Coronary artery (tissue), 2 donors: Measurements from ENCODE around the gene ZCCHC7.

Experiments
- DNase-seq: peaks from one replicate; pipeline ENCODE4 v3.0.0-alpha.2; 2017; ENCODE audit warnings: low spot score
- H3K27ac ChIP-seq, 2 donors: fragments of 200-600 bp; sonication (generic); one replicate each; pipeline ENCODE4 v1.5.1; 2016 to 2019
- H3K4me3 ChIP-seq: fragments of 200-600 bp; sonication (generic); 2 replicates; pipeline ENCODE4 v1.5.1; 2016; ENCODE audit warnings: mild to moderate bottlenecking, moderate library complexity
- CTCF ChIP-seq: fragments of 200-600 bp; sonication (generic); IDR thresholded peaks from one replicate; pipeline ENCODE4 v1.5.1; 2019; ENCODE audit warnings: antibody characterized with exemption

The ZCCHC7 gene

GRCh38 chr9:37127018-37127417 lies 6.6 kb downstream of the ZCCHC7 start:
- H3K27ac ChIP-seq = no peak overlapping the region
- H3K4me3 ChIP-seq = no peak overlapping the region
- TF ChIP-seq CTCF = no peak
- DNase-seq = no peak

DNA sequence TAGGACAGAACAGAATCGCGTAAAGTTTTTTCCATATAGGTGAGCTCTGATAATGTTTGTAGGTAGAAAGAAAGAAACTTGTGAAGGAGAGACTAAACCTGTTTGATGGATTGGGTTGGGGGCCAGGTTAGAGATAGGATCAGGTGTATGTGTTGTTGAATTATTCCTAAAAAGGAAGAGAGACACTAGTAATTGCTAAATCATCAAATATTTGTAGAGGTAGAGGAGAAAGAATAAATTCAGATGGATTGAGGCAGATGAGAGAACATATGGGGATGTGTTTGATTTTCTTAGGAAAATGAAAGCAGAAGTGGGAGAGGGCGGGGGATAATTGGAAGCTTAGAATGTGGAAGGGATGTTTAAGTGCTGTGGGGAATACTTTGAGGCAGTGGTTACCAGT lies 7.7 kb downstream of the ZCCHC7 start:
- TF ChIP-seq CTCF = no peak
- DNase-seq = no peak

GRCh38 chr9:37134166-37134565 lies 13.8 kb downstream of the ZCCHC7 start:
- no peak overlapping the region for H3K27ac ChIP-seq
- H3K4me3 ChIP-seq = no peak overlapping the region
- no peak for TF ChIP-seq CTCF
- no peak for DNase-seq

More for the DNA sequence above, 7.7 kb downstream of the ZCCHC7 start:
- Histone ChIP-seq H3K4me3 (no peak overlapping the region), H3K27ac (no peak overlapping the region)

GRCh38 chr9:37141015-37141414 lies 20.6 kb downstream of the ZCCHC7 start:
- TF ChIP-seq CTCF = no peak
- H3K4me3 ChIP-seq = no peak overlapping the region
- DNase-seq = no peak
- no peak overlapping the region for H3K27ac ChIP-seq

- no peak for DNase-seq
- no peak for TF ChIP-seq CTCF
- no peak overlapping the region for H3K27ac ChIP-seq
- H3K4me3 ChIP-seq = no peak overlapping the region
These were observed 24.4 kb downstream of the ZCCHC7 start for GRCh38 chr9:37144762-37145161.

DNA sequence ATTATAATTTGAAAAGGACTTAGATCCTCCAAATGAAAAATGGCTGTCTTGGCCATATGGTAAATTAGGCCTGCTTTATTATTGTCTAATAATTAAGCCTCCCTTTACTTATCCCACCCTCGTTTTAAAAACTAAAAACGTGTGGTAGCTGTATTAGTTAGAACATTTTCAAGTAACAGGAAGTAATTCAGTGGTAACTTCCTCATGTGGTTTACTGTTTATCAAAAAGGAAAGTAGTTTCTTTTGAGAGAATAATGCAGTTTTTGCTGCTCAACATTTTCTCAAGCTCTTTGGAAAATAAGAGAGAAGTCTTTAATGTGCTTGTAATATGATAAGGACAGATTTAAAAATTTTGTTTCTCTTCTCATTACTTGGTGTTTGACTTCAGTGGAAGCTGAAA lies 26.0 kb downstream of the ZCCHC7 start:
- Histone ChIP-seq H3K27ac (no peak overlapping the region), H3K4me3 (no peak overlapping the region)
- no peak for TF ChIP-seq CTCF
- no peak for DNase-seq

DNA sequence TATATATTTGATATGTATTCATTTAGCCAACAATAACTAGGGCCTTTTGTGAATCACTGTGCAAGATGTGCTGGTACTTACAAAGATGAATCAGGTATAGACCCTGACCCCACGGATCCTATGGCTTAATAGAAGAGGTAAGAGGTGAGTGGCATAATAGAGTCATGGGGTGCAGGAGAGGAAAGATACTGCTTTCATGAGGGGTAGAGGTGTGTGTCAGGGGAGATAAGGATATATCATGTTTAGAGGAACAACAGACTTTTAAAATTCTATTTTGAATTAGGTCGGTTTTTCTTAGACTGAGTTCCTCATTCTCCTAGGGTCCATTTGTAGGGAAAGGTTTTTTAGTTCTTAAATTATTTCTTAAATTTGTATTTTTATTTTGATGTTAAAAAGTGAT lies 27.8 kb downstream of the ZCCHC7 start:
- no peak for TF ChIP-seq CTCF
- H3K4me3 ChIP-seq = no peak overlapping the region

More for the DNA sequence above, 27.8 kb downstream of the ZCCHC7 start:
- no peak overlapping the region for H3K27ac ChIP-seq
- no peak for DNase-seq
